ENCODE data around the gene SCARB1. TPM values are rescaled to one million over a fixed set of nuclear protein-coding genes. Genes with fewer than 3 reads are reported as not detected.
A peak's percentile ranks its signal among the peaks of the same experiment; 100 is the strongest.

The SCARB1 gene
- total and polyA plus RNA-seq, 2 experiments from 2014 or later: 31.0 to 62.5 TPM

- no peak for TF ChIP-seq ZNF462 (CRISPR knock-in tag; IDR thresholded peaks at IDR 0.05)
Measured at GRCh38 chr12:124909831-124910560, 46.3 kb upstream of the SCARB1 start (continued).

- ATAC-seq (peak; percentile 56), DNase-seq (ENCODE audit: low spot score) (peak; percentile 97)
- H3K27me3 Mint-ChIP-seq (ENCODE audit: insufficient read depth, low read depth, poor library complexity): peaks cover 5% of the 10 kb centered on the region
- H3K27me3 ChIP-seq (ENCODE audit: insufficient read depth): no peaks in the 10 kb centered on the region
- no peak overlapping the region; the same call in 2 of the 3 replicates for H3K4me3 Mint-ChIP-seq
- no peak overlapping the region for H3K27ac Mint-ChIP-seq
- 0 out of 2 replicates have a peak, but pooled peaks have one; percentile 36 for TF ChIP-seq CREB1 (CRISPR knock-in tag; IDR thresholded peaks at IDR 0.05; ENCODE audit: low read depth)
- no peak for TF ChIP-seq STAT1 (IDR thresholded peaks at IDR 0.05; ENCODE audit: unreplicated experiment)
- no peak for TF ChIP-seq ZNF331 (CRISPR knock-in tag; IDR thresholded peaks at IDR 0.05; ENCODE audit: low read depth)
- peak; percentile 100 for TF ChIP-seq CTCF (conservative IDR thresholded peaks at IDR 0.05; ENCODE audit: low read depth in 2 of 2)
- H3F3A ChIP-seq (replicated peaks; ENCODE audit: low read depth): peaks cover 19% of the 10 kb centered on the region
- H3K4me1 ChIP-seq (ENCODE audit: insufficient read depth): peaks cover 5% of the 10 kb centered on the region; the same call in 1 of the 2 replicates
- no peaks in the 10 kb centered on the region for H3K9me3 Mint-ChIP-seq
- peaks cover 6% of the 10 kb centered on the region; the same call in 1 of the 2 replicates for H3K36me3 ChIP-seq (ENCODE audit: insufficient read depth)
- H3K27ac ChIP-seq (ENCODE audit: low read depth): no peak overlapping the region
- H3K36me3 Mint-ChIP-seq (ENCODE audit: low read depth): peaks cover 16% of the 10 kb centered on the region
- no peak overlapping the region for H3K4me2 ChIP-seq
- H3K79me2 ChIP-seq (replicated peaks; ENCODE audit: insufficient read depth): peaks cover 5% of the 10 kb centered on the region
- peaks cover 11% of the 10 kb centered on the region for H4K20me1 ChIP-seq (replicated peaks; ENCODE audit: insufficient read depth)
- peaks cover 19% of the 10 kb centered on the region for H3K4me1 Mint-ChIP-seq
- H3K9me2 ChIP-seq (ENCODE audit: insufficient read depth): no peaks in the 10 kb centered on the region
- H2AFZ ChIP-seq: no peak overlapping the region
- H3K4me3 ChIP-seq: no peak overlapping the region
Measured at GRCh38 chr12:124906606-124907261, 43.1 kb upstream of the SCARB1 start.

Data from GM23338 (cell line).